MCF 10A (cell line): ENCODE measurements around the gene DPP4. TPM values are rescaled to one million over a fixed set of nuclear protein-coding genes. Genes with fewer than 3 reads are reported as not detected.

Experiments
- BruUV-seq: library from RNA; stranded (reverse); fragments of 400-500 nt; replicated peaks from 2 replicates; lab custom pipeline; 2021; lab: Mats Ljungman, UMichigan
- CTCF ChIA-PET: fragments of 300-600 bp; sonication (Branson Sonifier 250); formaldehyde crosslinking; extraction: SDS; loops from one replicate; lab custom pipeline; 2021; ENCODE audit warnings: antibody characterized with exemption, inconsistent platforms; lab: Yijun Ruan, JAX
- POLR2A ChIA-PET: fragments of 300-600, 350-650 bp; sonication (Branson Sonifier 250); formaldehyde crosslinking; extraction: SDS; loops from one replicate; lab custom pipeline; 2020; ENCODE audit warnings: antibody characterized with exemption, inconsistent platforms; lab: Yijun Ruan, JAX
- DNase-seq: peaks from one replicate; pipeline ENCODE4 v3.0.0-alpha.2; 2018; ENCODE audit not compliant: unreplicated experiment
- H3K27ac Mint-ChIP-seq: one replicate; pipeline ENCODE4 v1.8.0; 2022; ENCODE audit warnings: mild to moderate bottlenecking, low read depth, mixed read lengths; ENCODE audit not compliant: unreplicated experiment
- H3K27me3 Mint-ChIP-seq: one replicate; pipeline ENCODE4 v1.8.0; 2022; ENCODE audit warnings: mixed read lengths; ENCODE audit not compliant: insufficient read depth, unreplicated experiment
- H3K36me3 Mint-ChIP-seq: one replicate; pipeline ENCODE4 v1.8.0; 2022; ENCODE audit warnings: mild to moderate bottlenecking, moderate library complexity, mixed read lengths; ENCODE audit not compliant: insufficient read depth, unreplicated experiment
- H3K4me1 Mint-ChIP-seq: one replicate; pipeline ENCODE4 v1.8.0; 2022; ENCODE audit warnings: mixed read lengths; ENCODE audit not compliant: insufficient read depth, unreplicated experiment
- H3K4me3 Mint-ChIP-seq: one replicate; pipeline ENCODE4 v1.8.0; 2022; ENCODE audit warnings: mild to moderate bottlenecking, moderate library complexity, mixed read lengths; ENCODE audit not compliant: unreplicated experiment
- H3K9me3 Mint-ChIP-seq: one replicate; pipeline ENCODE4 v1.8.0; 2022; ENCODE audit warnings: mixed read lengths; ENCODE audit not compliant: unreplicated experiment
- intact Hi-C: fragments of 100-400 bp; cut with micrococcal nuclease; formaldehyde crosslinking; loops from 2 replicates; pipeline ENCODE4 v1.14.1; 2022
- total RNA-seq: library from RNA; stranded (reverse); gene quantifications from 2 replicates; pipeline ENCODE4 v1.2.3, GENCODE V29; 2022
- TF ChIP-seq, protein P1 (sequence below): fragments of 200-600 bp; IDR thresholded peaks from one replicate; pipeline ENCODE4 v1.8.0; 2022; ENCODE audit warnings: antibody characterized with exemption, mild to moderate bottlenecking; ENCODE audit not compliant: unreplicated experiment

DPP4 gene
- total RNA-seq, 1 experiment from 2014 or later = not detected

GRCh38 chr2:161995553-161996016, 78.4 kb downstream of the DPP4 start:
- ChIA-PET POLR2A (no interaction called here), CTCF (interaction anchor here (1.0 to 3.8 kb wide), 4 partner anchors 10 to 408 kb away, joined by 3 to 18 read pairs (median 6); no protein-coding TSS in a partner anchor)
- Mint-ChIP-seq H3K4me1 (peaks cover 11% of the 10 kb centered on the region), H3K36me3 (no peaks in the 10 kb centered on the region), H3K4me3 (no peak overlapping the region), H3K9me3 (no peaks in the 10 kb centered on the region), H3K27ac (no peak overlapping the region), H3K27me3 (peaks cover 14% of the 10 kb centered on the region)
- no TSS peak for BruUV-seq
- TF ChIP-seq, protein P1, sequence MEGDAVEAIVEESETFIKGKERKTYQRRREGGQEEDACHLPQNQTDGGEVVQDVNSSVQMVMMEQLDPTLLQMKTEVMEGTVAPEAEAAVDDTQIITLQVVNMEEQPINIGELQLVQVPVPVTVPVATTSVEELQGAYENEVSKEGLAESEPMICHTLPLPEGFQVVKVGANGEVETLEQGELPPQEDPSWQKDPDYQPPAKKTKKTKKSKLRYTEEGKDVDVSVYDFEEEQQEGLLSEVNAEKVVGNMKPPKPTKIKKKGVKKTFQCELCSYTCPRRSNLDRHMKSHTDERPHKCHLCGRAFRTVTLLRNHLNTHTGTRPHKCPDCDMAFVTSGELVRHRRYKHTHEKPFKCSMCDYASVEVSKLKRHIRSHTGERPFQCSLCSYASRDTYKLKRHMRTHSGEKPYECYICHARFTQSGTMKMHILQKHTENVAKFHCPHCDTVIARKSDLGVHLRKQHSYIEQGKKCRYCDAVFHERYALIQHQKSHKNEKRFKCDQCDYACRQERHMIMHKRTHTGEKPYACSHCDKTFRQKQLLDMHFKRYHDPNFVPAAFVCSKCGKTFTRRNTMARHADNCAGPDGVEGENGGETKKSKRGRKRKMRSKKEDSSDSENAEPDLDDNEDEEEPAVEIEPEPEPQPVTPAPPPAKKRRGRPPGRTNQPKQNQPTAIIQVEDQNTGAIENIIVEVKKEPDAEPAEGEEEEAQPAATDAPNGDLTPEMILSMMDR = no peak
- no peak for DNase-seq
- intact Hi-C loops = no loop called here

DNA sequence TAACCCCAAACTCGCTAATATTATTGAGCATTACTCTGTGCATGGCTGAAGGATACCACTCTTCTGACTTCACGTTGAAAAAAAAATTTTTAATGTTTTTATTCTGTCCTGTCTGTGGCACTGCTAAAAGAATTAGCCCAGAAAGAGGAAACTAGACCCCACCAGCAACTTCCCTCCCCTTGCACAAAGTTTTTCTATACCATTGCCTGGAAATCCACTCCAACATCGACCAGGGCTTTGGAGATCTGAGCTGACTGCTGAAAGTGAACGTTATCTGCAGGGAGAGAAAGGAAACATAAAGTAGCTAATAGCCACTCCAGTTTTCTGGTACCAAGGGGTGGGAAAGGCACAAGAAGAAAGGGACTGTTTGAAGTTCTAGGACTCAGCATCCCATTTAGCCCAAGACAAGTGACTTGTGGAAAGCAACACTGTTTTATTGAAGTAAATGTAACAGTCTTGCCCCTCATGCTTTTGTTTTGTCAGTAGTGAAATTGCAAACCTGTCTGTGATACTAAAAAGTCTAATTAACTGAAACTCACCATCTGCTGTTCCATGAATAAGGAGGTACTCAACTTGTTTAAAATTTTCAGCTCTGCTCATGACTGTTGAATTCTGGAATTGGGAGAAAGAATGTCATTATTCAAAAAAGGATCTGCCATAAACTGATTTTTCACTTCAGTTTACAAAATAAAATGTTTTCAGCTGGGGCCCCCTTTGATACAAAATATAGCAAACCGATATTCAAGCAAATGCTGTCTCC, 79.1 kb downstream of the DPP4 start:
- no peak for DNase-seq
- no peak overlapping the region for H3K27ac Mint-ChIP-seq
- H3K36me3 Mint-ChIP-seq = no peaks in the 10 kb centered on the region
- H3K27me3 Mint-ChIP-seq = peaks cover 14% of the 10 kb centered on the region
- POLR2A ChIA-PET = no interaction called here
- H3K4me1 Mint-ChIP-seq = peaks cover 12% of the 10 kb centered on the region
- CTCF ChIA-PET = interaction anchor here (0.5 to 3.8 kb wide), 6 partner anchors 10 to 711 kb away, joined by 3 to 18 read pairs (median 5); no protein-coding TSS in a partner anchor
- no peak overlapping the region for H3K4me3 Mint-ChIP-seq
- H3K9me3 Mint-ChIP-seq = no peaks in the 10 kb centered on the region
- intact Hi-C loops = no loop called here
- TF ChIP-seq, protein P1 = no peak
- no TSS peak for BruUV-seq

DNA sequence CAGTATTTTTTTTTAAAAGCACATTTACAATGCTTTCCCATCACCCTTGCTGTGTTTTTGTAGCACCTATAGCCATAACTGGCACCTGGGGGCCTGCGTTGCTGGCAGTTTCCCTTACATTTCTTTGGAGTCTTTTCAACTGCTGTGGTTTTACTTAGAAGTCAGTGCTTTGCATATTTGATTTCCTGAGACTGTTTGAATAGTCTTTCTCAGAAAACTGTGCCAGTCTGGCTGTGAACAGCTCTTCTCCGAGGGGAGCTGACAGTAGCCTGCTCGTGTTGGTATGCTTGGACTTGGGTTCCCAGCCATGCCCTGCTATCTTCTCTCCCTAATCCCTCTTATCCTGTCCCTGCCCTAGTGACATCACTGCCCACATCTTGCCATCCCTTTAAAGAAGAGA, 81.5 kb downstream of the DPP4 start:
- intact Hi-C loops = no loop called here
- Mint-ChIP-seq H3K4me3 (no peak overlapping the region), H3K27me3 (no peaks in the 10 kb centered on the region), H3K9me3 (no peaks in the 10 kb centered on the region), H3K27ac (no peak overlapping the region), H3K36me3 (no peaks in the 10 kb centered on the region), H3K4me1 (peaks cover 12% of the 10 kb centered on the region)
- POLR2A ChIA-PET = interaction anchor here (1.0 kb wide), 1 partner anchor 21 kb away, joined by 4 read pairs; no protein-coding TSS in a partner anchor
- TF ChIP-seq, protein P1 = no peak
- CTCF ChIA-PET = interaction anchor here (1.2 to 2.1 kb wide), 4 partner anchors 11 to 132 kb away, joined by 3 to 5 read pairs (median 4); no protein-coding TSS in a partner anchor
- no TSS peak for BruUV-seq
- no peak for DNase-seq

DNA sequence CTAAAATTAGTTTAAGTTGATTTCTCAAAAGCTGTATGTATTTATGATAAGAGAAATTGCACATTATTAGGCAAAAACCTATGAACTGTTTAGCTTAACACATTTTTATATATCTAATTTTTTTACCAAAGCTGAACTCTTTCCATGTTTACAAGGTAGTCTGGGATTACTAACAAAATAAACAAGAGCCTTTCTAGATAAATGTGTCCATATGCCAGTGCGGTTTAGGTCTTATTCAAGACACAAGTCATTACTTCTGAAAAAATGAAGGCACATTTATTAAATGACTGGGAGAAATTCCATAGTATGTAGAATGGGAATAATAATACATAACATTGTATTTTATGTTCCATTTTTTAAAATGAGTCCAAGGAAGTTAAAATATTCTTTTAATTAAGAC, 82.0 kb downstream of the DPP4 start:
- H3K4me3 Mint-ChIP-seq = no peak overlapping the region
- intact Hi-C loops = no loop called here
- no peaks in the 10 kb centered on the region for H3K36me3 Mint-ChIP-seq
- TF ChIP-seq, protein P1 = no peak
- no peaks in the 10 kb centered on the region for H3K9me3 Mint-ChIP-seq
- ChIA-PET CTCF (interaction anchor here (1.2 to 1.6 kb wide), 3 partner anchors 100 to 133 kb away, joined by 3 to 4 read pairs (median 3); no protein-coding TSS in a partner anchor), POLR2A (no interaction called here)
- H3K4me1 Mint-ChIP-seq = peaks cover 12% of the 10 kb centered on the region
- no peak overlapping the region for H3K27ac Mint-ChIP-seq
- no peaks in the 10 kb centered on the region for H3K27me3 Mint-ChIP-seq
- BruUV-seq = no TSS peak
- no peak for DNase-seq
